Endothelial cell (in vitro differentiated cells): ENCODE measurements around the gene SLC5A1. TPM values are rescaled to one million over a fixed set of nuclear protein-coding genes. Genes with fewer than 3 reads are reported as not detected.
"Not testable (repeated sequence)": the region's sequence is repeated elsewhere in the genome, so short reads cannot be mapped to it uniquely, and the experiment has no call there.

ENCODE experiments used
- DNase-seq: peaks from one replicate; pipeline ENCODE4 v3.0.0; 2021; ENCODE audit warnings: low spot score
- H3K27ac Mint-ChIP-seq: one replicate; pipeline ENCODE4 v1.8.0; 2021; ENCODE audit warnings: mixed read lengths, inconsistent platforms; ENCODE audit not compliant: unreplicated experiment
- H3K27me3 Mint-ChIP-seq: one replicate; pipeline ENCODE4 v1.8.0; 2021; ENCODE audit warnings: mild to moderate bottlenecking, moderate library complexity, mixed read lengths, inconsistent platforms; ENCODE audit not compliant: unreplicated experiment
- H3K36me3 Mint-ChIP-seq: one replicate; pipeline ENCODE4 v1.8.0; 2021; ENCODE audit warnings: mild to moderate bottlenecking, low read depth, mixed read lengths, inconsistent platforms; ENCODE audit not compliant: unreplicated experiment
- H3K4me1 Mint-ChIP-seq: one replicate; pipeline ENCODE4 v1.8.0; 2021; ENCODE audit warnings: mild to moderate bottlenecking, mixed read lengths, inconsistent platforms; ENCODE audit not compliant: unreplicated experiment
- H3K4me3 Mint-ChIP-seq: one replicate; pipeline ENCODE4 v1.8.0; 2021; ENCODE audit warnings: mild to moderate bottlenecking, mixed read lengths, inconsistent platforms; ENCODE audit not compliant: unreplicated experiment
- H3K9me3 Mint-ChIP-seq: one replicate; pipeline ENCODE4 v1.8.0; 2021; ENCODE audit warnings: mixed read lengths, inconsistent platforms; ENCODE audit not compliant: unreplicated experiment
- CTCF ChIP-seq: fragments of 200-600 bp; sonication (generic); IDR thresholded peaks from one replicate; pipeline ENCODE4 v1.5.0; 2021; ENCODE audit warnings: antibody characterized with exemption; ENCODE audit not compliant: unreplicated experiment
- total RNA-seq: library from RNA; stranded (reverse); fragmentation: NEBNext Ultra II Directional; extraction: Animal tissue kit (Norgen Biotek cat#: 25700); gene quantifications from one replicate; pipeline ENCODE4 v1.2.1, GENCODE V29; 2021; ENCODE audit not compliant: unreplicated experiment

Gene SLC5A1
- total RNA-seq, 1 donor from 2014 or later = 0.26 TPM

GRCh38 chr22:32158712-32159533 lies 115.9 kb downstream of the SLC5A1 start, which contains the start of gene C22orf42:
Gene C22orf42, minus strand, starts transcription at chr22:32159303. Its CDS starts 88 bp downstream, at chr22:32159215.
- TF ChIP-seq CTCF = no peak
- Mint-ChIP-seq H3K27me3 (peaks cover 1% of the 10 kb centered on the region), H3K36me3 (no peaks in the 10 kb centered on the region), H3K4me3 (no peak within 1 kb of the TSS), H3K27ac (no peak within 1 kb of the TSS), H3K4me1 (peaks cover 2% of the 10 kb centered on the region), H3K9me3 (no peaks in the 10 kb centered on the region)
- no peak for DNase-seq

- not testable (repeated sequence) for H3K27ac Mint-ChIP-seq, H3K27me3 Mint-ChIP-seq, H3K36me3 Mint-ChIP-seq, H3K9me3 Mint-ChIP-seq, DNase-seq, H3K4me3 Mint-ChIP-seq
- H3K4me1 Mint-ChIP-seq = peaks cover 10% of the 10 kb centered on the region
Observed at GRCh38 chr22:32160411-32160810, 117.3 kb downstream of the SLC5A1 start.

Other genes with a start within 250 kb of the SLC5A1 start
- 285 TPM for gene YWHAH, start 98.7 kb upstream of the SLC5A1 start, total RNA-seq
- gene C22orf42, start 116.0 kb downstream of the SLC5A1 start, total RNA-seq = not detected
- gene RFPL2, start 161.8 kb downstream of the SLC5A1 start, total RNA-seq = 11.8 TPM
- gene SLC5A4, start 212.1 kb downstream of the SLC5A1 start, total RNA-seq = not detected